Gastroesophageal sphincter (tissue), 3 donors: ENCODE measurements around the gene HSFX2.
"Not testable (repeated sequence)": the region's sequence is repeated elsewhere in the genome, so short reads cannot be mapped to it uniquely, and the experiment has no call there.

ENCODE experiments used
- CTCF ChIP-seq, 4 experiments: fragments of 200-600 bp in 2 of 4; fragments of 450-650 bp in 2 of 4; sonication (generic) in 1 of 4; IDR thresholded peaks; one replicate each; pipeline ENCODE4 v1.5.1; 2017 to 2019; ENCODE audit warnings: antibody characterized with exemption in 4 of 4, mild to moderate bottlenecking in 2 of 4, moderate library complexity in 2 of 4
- EP300 ChIP-seq: sonication (generic); formaldehyde crosslinking; IDR thresholded peaks from one replicate; pipeline ENCODE4 v1.6.1; 2017; ENCODE audit warnings: antibody characterized with exemption, mild to moderate bottlenecking

DNA sequence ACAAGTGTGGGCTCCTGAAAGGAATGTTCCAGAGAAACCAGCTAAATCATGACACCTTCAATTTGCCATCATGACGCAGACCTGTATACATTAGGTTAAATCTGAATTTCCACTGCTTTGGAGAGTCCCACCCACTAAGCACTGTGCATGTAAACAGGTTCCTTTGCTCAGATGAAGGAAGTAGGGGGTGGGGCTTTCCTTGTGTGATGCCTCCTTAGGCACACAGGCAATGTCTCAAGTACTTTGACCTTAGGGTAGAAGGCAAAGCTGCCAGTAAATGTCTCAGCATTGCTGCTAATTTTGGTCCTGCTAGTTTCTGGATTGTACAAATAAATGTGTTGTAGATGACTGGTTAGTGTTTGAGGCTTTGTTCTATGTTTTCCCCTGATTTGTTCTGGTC, 48.2 kb downstream of the HSFX2 start:
- TF ChIP-seq CTCF (IDR thresholded peaks at IDR 0.05); EP300: not testable (repeated sequence)
